Glutamatergic neuron (in vitro differentiated cells): Measurements from ENCODE around the gene STX16. TPM values are rescaled to one million over a fixed set of nuclear protein-coding genes. Genes with fewer than 3 reads are reported as not detected.
"Not testable (repeated sequence)": the region's sequence is repeated elsewhere in the genome, so short reads cannot be mapped to it uniquely, and the experiment has no call there.

Experiments
- DNase-seq: peaks from one replicate; pipeline ENCODE4 v3.0.0; 2022
- H3K27ac Mint-ChIP-seq: one replicate; pipeline ENCODE4 v1.8.0; 2020; ENCODE audit warnings: mild to moderate bottlenecking, mixed read lengths, inconsistent platforms; ENCODE audit not compliant: unreplicated experiment
- H3K27me3 Mint-ChIP-seq: one replicate; pipeline ENCODE4 v1.8.0; 2020; ENCODE audit warnings: mild to moderate bottlenecking, moderate library complexity, mixed read lengths, inconsistent platforms; ENCODE audit not compliant: unreplicated experiment
- H3K36me3 Mint-ChIP-seq: one replicate; pipeline ENCODE4 v1.8.0; 2020; ENCODE audit warnings: mild to moderate bottlenecking, mixed read lengths, inconsistent platforms; ENCODE audit not compliant: unreplicated experiment
- H3K4me1 Mint-ChIP-seq: one replicate; pipeline ENCODE4 v1.8.0; 2020; ENCODE audit warnings: mild to moderate bottlenecking, low read depth, mixed read lengths, inconsistent platforms; ENCODE audit not compliant: unreplicated experiment
- H3K4me3 Mint-ChIP-seq: one replicate; pipeline ENCODE4 v1.8.0; 2020; ENCODE audit warnings: mild to moderate bottlenecking, mixed read lengths, inconsistent platforms; ENCODE audit not compliant: unreplicated experiment
- H3K9me3 Mint-ChIP-seq: one replicate; pipeline ENCODE4 v1.8.0; 2020; ENCODE audit warnings: mild to moderate bottlenecking, moderate library complexity, mixed read lengths, inconsistent platforms; ENCODE audit not compliant: unreplicated experiment
- CTCF ChIP-seq: fragments of 200-600 bp; sonication (generic); IDR thresholded peaks from one replicate; pipeline ENCODE4 v1.5.0; 2021; ENCODE audit not compliant: partially characterized antibody, unreplicated experiment
- total RNA-seq: library from RNA; stranded (reverse); fragmentation: NEBNext Ultra II Directional; extraction: Animal tissue kit (Norgen Biotek cat#: 25700); gene quantifications from one replicate; pipeline ENCODE4 v1.2.1, GENCODE V29; 2021; ENCODE audit not compliant: unreplicated experiment

Gene STX16
- total RNA-seq, 1 donor from 2014 or later: 71.2 TPM

DNA sequence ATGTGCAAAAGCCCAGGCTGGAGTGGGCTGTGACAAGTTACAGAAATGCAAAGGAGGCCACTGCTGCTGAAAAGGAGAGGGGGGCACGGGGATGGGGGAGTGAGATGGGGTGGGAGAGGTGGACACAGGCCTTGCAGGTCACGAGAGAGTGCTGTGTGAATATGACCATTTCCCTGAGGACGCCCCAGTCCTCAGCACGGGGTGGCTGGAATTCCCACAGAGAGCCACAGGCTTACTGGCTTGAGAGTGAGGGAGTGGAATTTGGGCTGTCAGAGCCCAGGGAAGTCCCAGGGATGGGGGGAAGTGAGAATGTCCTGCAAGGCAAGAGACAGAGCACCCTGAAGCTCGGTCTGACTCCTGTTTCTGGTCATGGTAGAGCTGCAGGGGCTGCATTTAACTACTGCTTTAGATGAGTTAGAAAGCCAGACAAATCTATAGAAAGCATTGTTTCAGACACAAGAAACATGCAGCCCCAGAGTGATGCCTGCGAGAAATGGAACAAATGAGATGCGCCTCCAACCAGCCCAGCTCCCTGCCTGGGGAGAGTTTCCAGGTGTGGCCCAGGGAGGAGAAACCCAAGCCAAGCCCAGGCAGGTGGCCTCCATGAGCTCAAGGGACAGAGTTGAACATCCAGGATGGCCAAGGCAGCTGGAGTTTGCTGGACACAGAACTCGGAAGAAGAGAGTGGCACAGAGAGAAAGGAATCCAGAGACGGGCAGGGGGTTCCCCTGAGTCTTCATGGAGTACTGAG, 72.0 kb downstream of the STX16 start:
- DNase-seq: no peak
- Mint-ChIP-seq H3K4me3 (no peak overlapping the region), H3K9me3 (peaks cover 2% of the 10 kb centered on the region), H3K27me3 (peaks cover 6% of the 10 kb centered on the region), H3K36me3 (peaks cover 4% of the 10 kb centered on the region), H3K4me1 (peaks cover 9% of the 10 kb centered on the region), H3K27ac (no peak overlapping the region)
- TF ChIP-seq CTCF: no peak

- Mint-ChIP-seq H3K4me1 (peaks cover 7% of the 10 kb centered on the region), H3K27ac (no peak overlapping the region), H3K27me3 (peaks cover 6% of the 10 kb centered on the region), H3K4me3 (no peak overlapping the region), H3K36me3 (peaks cover 4% of the 10 kb centered on the region), H3K9me3 (peaks cover 2% of the 10 kb centered on the region)
- DNase-seq: no peak
- TF ChIP-seq CTCF: no peak
Measured at GRCh38 chr20:58723628-58723984, 72.5 kb downstream of the STX16 start.

- not testable (repeated sequence) for DNase-seq, H3K9me3 Mint-ChIP-seq, H3K27ac Mint-ChIP-seq, H3K4me1 Mint-ChIP-seq, H3K4me3 Mint-ChIP-seq, H3K27me3 Mint-ChIP-seq
- peaks cover 12% of the 10 kb centered on the region for H3K36me3 Mint-ChIP-seq
Measured at GRCh38 chr20:58726156-58726555, 75.1 kb downstream of the STX16 start.

Other genes starting within 250 kb of the STX16 start
- not detected for gene APCDD1L, start 135.9 kb upstream of the STX16 start, total RNA-seq
- 43.2 TPM for gene NPEPL1, start 41.5 kb downstream of the STX16 start, total RNA-seq
- gene GNAS-AS1, start 199.6 kb downstream of the STX16 start, total RNA-seq: 11.7 TPM
- 1,989 TPM for gene GNAS, start 201.4 kb downstream of the STX16 start, total RNA-seq